PC-9 (cell line): ENCODE results near the gene HMX3. TPM values are rescaled to one million over a fixed set of nuclear protein-coding genes. Genes with fewer than 3 reads are reported as not detected.

Experiments used
- BruUV-seq: library from RNA; stranded (reverse); fragments of 400-500 nt; replicated peaks from 2 replicates; lab custom pipeline; 2021; lab: Mats Ljungman, UMichigan
- CTCF ChIA-PET: fragments of 300-600 bp; sonication (Branson Sonifier 250); formaldehyde crosslinking; loops from one replicate; lab custom pipeline; 2022; ENCODE audit warnings: antibody characterized with exemption; lab: Charles Lee
- POLR2A ChIA-PET: fragments of 300-600 bp; sonication (Branson Sonifier 250); formaldehyde crosslinking; loops from one replicate; lab custom pipeline; 2022; ENCODE audit warnings: antibody characterized with exemption; ENCODE audit not compliant: unreplicated experiment; lab: Charles Lee
- DNase-seq, 2 experiments: peaks; one replicate each; pipeline versions ENCODE4 v3.0.0 to v3.0.0-alpha.2; 2015 to 2022; ENCODE audit warnings: mixed read lengths in 1 of 2
- H2AFZ ChIP-seq: fragments of 200-600 bp; sonication (generic); 2 replicates; pipeline ENCODE4 v1.8.1; 2017; ENCODE audit warnings: antibody characterized with exemption
- H3F3A ChIP-seq: fragments of 200-600 bp; sonication (generic); 2 replicates; pipeline ENCODE4 v1.8.1; 2017; ENCODE audit warnings: antibody characterized with exemption, mild to moderate bottlenecking, low read depth; ENCODE audit not compliant: insufficient read depth
- H3K27ac ChIP-seq: fragments of 200-600 bp; sonication (generic); 2 replicates; pipeline ENCODE4 v1.6.1; 2016; ENCODE audit warnings: mixed run types
- H3K27me3 ChIP-seq: fragments of 200-600 bp; sonication (generic); 2 replicates; pipeline ENCODE4 v1.6.1; 2016; ENCODE audit warnings: low read depth, mixed run types; ENCODE audit not compliant: insufficient read depth
- H3K36me3 ChIP-seq: fragments of 200-600 bp; sonication (generic); 2 replicates; pipeline ENCODE4 v1.6.1; 2016; ENCODE audit warnings: low read depth, mixed run types
- H3K4me1 ChIP-seq: fragments of 200-600 bp; sonication (generic); replicated peaks from 2 replicates; pipeline ENCODE4 v1.6.1; 2016; ENCODE audit warnings: mixed run types; ENCODE audit not compliant: insufficient read depth
- H3K4me2 ChIP-seq: fragments of 200-600 bp; sonication (generic); 2 replicates; pipeline ENCODE4 v1.6.1; 2017; ENCODE audit warnings: mixed run types
- H3K4me3 ChIP-seq: fragments of 200-600 bp; sonication (generic); 2 replicates; pipeline ENCODE4 v1.6.1; 2016; ENCODE audit warnings: mixed run types
- H3K79me2 ChIP-seq: fragments of 200-600 bp; sonication (generic); 2 replicates; pipeline ENCODE4 v1.6.1; 2017; ENCODE audit warnings: low read depth, mixed run types
- H3K9me2 ChIP-seq: fragments of 200-600 bp; sonication (generic); 2 replicates; pipeline ENCODE4 v1.8.1; 2017; ENCODE audit warnings: mild to moderate bottlenecking; ENCODE audit not compliant: insufficient read depth
- H3K9me3 ChIP-seq: fragments of 200-600 bp; sonication (generic); 2 replicates; pipeline ENCODE4 v1.8.1; 2016; ENCODE audit warnings: low read depth; ENCODE audit not compliant: insufficient read depth
- H4K20me1 ChIP-seq: fragments of 200-600 bp; sonication (generic); 2 replicates; pipeline ENCODE4 v1.8.1; 2017; ENCODE audit not compliant: insufficient read depth
- EZH2 ChIP-seq: fragments of 200-600 bp; sonication (generic); IDR thresholded peaks from 2 replicates; pipeline ENCODE4 v1.8.0; 2017; ENCODE audit warnings: antibody characterized with exemption, low read depth
- intact Hi-C: fragments of 100-400 bp; cut with micrococcal nuclease; formaldehyde crosslinking; loops from one replicate; pipeline ENCODE4 v1.10.0; 2022; ENCODE audit not compliant: unreplicated experiment
- total RNA-seq: library from RNA; stranded (reverse); gene quantifications from 2 replicates; pipeline ENCODE4 v1.2.3, GENCODE V29; 2021
- TF ChIP-seq, protein P1 (sequence below): fragments of 200-600 bp; sonication (generic); conservative IDR thresholded peaks from 2 replicates; pipeline ENCODE4 v1.6.1; 2017; ENCODE audit warnings: mixed run types, antibody characterized with exemption, mild to moderate bottlenecking, moderate library complexity

HMX3 gene
- total RNA-seq, 1 experiment from 2014 or later = not detected

DNA sequence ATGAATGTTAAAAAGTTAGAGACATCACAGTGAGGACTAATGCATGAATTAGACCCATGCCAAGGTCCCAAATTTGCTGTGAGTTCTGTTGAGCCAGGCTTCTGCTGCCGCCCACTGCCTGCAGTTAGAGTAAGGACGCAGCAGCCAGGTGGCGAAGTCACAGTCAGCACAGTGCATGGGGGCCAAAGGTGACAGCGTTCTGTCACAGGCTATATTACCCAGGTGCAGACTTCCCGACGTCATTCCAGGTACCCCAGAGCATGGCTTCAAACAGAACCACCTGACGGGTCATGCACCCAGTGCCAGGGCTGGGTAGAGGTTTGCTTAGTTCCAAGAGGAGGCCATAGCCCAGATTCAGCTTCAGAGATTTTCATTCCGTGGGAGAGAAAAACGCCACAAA, 33.9 kb upstream of the HMX3 start:
- ChIA-PET CTCF (no interaction called here), POLR2A (no interaction called here)
- Histone ChIP-seq H2AFZ (no peak overlapping the region), H3K4me1 (no peaks in the 10 kb centered on the region), H4K20me1 (no peaks in the 10 kb centered on the region), H3K9me3 (no peaks in the 10 kb centered on the region), H3F3A (no peaks in the 10 kb centered on the region), H3K27me3 (no peaks in the 10 kb centered on the region), H3K4me2 (no peak overlapping the region), H3K36me3 (no peaks in the 10 kb centered on the region), H3K79me2 (no peaks in the 10 kb centered on the region), H3K4me3 (no peak overlapping the region), H3K9me2 (no peaks in the 10 kb centered on the region), H3K27ac (no peak overlapping the region)
- BruUV-seq = no TSS peak
- intact Hi-C loops = no loop called here
- no peak for DNase-seq
- TF ChIP-seq, protein P1, sequence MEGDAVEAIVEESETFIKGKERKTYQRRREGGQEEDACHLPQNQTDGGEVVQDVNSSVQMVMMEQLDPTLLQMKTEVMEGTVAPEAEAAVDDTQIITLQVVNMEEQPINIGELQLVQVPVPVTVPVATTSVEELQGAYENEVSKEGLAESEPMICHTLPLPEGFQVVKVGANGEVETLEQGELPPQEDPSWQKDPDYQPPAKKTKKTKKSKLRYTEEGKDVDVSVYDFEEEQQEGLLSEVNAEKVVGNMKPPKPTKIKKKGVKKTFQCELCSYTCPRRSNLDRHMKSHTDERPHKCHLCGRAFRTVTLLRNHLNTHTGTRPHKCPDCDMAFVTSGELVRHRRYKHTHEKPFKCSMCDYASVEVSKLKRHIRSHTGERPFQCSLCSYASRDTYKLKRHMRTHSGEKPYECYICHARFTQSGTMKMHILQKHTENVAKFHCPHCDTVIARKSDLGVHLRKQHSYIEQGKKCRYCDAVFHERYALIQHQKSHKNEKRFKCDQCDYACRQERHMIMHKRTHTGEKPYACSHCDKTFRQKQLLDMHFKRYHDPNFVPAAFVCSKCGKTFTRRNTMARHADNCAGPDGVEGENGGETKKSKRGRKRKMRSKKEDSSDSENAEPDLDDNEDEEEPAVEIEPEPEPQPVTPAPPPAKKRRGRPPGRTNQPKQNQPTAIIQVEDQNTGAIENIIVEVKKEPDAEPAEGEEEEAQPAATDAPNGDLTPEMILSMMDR = no peak
- no peak for TF ChIP-seq EZH2

DNA sequence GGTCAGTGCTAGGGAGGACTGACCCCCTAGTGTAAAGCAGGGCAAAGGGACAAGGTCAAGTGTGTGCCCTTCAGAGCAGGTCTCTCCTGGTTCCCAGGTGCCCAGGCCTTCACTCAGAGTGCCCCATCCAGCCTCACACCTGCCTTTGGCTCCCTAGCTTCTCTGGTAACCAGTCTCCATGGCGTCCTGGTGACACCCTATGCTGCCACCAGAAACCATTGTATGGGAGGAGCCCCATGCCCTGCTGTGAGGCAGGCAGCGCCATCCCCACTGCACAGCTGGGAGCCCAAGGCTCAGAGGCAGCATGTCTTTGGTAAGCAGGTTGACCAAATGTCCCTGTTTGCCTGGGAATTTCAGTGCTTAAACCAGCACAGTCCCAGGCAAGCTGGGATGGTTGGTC, 33.1 kb upstream of the HMX3 start:
- Histone ChIP-seq H3K4me1 (no peaks in the 10 kb centered on the region), H3K79me2 (no peaks in the 10 kb centered on the region), H3K36me3 (no peaks in the 10 kb centered on the region), H4K20me1 (no peaks in the 10 kb centered on the region), H3K9me2 (no peaks in the 10 kb centered on the region), H3K9me3 (no peaks in the 10 kb centered on the region), H3F3A (no peaks in the 10 kb centered on the region), H3K4me3 (no peak overlapping the region), H3K27ac (no peak overlapping the region), H2AFZ (no peak overlapping the region), H3K27me3 (no peaks in the 10 kb centered on the region), H3K4me2 (no peak overlapping the region)
- TF ChIP-seq, protein P1 = no peak
- no peak for TF ChIP-seq EZH2
- CTCF ChIA-PET = no interaction called here
- BruUV-seq = no TSS peak
- intact Hi-C loops = no loop called here
- DNase-seq = no peak
- POLR2A ChIA-PET = no interaction called here

DNA sequence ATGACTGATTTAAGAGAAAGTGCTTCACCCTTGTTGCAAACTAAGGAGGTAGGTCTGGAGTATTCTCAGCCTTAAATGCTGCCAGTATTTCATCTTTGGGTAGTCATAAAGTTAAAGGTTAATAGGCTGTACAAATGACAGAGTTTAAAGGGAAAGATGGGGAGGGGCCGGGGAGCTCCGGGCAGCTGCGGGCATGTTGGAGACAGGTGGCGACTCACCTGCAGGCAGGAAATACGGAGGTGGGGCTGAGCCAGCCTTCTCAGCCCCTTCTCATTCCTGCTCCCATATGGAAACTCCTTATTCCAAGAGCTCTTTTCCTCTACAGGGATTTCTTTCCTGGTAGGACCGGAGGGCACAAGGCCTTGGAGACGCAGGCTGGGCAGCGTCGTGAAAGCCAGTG, 31.8 kb upstream of the HMX3 start:
- intact Hi-C loops = no loop called here
- H3F3A ChIP-seq = peaks cover 2% of the 10 kb centered on the region
- POLR2A ChIA-PET = no interaction called here
- CTCF ChIA-PET = no interaction called here
- H4K20me1 ChIP-seq = no peaks in the 10 kb centered on the region
- no peak overlapping the region for H3K27ac ChIP-seq
- no peaks in the 10 kb centered on the region for H3K36me3 ChIP-seq
- H3K4me2 ChIP-seq = peak overlapping the region; percentile 31
- no TSS peak for BruUV-seq
- no peaks in the 10 kb centered on the region for H3K9me2 ChIP-seq
- H3K9me3 ChIP-seq = no peaks in the 10 kb centered on the region
- no peak for TF ChIP-seq EZH2
- TF ChIP-seq, protein P1 = no peak
- H3K79me2 ChIP-seq = no peaks in the 10 kb centered on the region
- peaks cover 6% of the 10 kb centered on the region for H3K4me1 ChIP-seq
- no peak overlapping the region for H2AFZ ChIP-seq
- no peak for DNase-seq
- H3K27me3 ChIP-seq = no peaks in the 10 kb centered on the region
- H3K4me3 ChIP-seq = no peak overlapping the region
